H4 (cell line): ENCODE data around the gene C5. TPM values are rescaled to one million over a fixed set of nuclear protein-coding genes. Genes with fewer than 3 reads are reported as not detected.
A peak's percentile ranks its signal among the peaks of the same experiment; 100 is the strongest.
"Not testable (repeated sequence)": the region's sequence is repeated elsewhere in the genome, so short reads cannot be mapped to it uniquely, and the experiment has no call there.

Experiments
- DNase-seq: peaks from one replicate; pipeline ENCODE4 v3.0.0-alpha.2; 2015; ENCODE audit warnings: low spot score
- total RNA-seq: library from RNA; depleted of rRNA; stranded (reverse); fragments of >200 nt; shearing (Covaris generic); gene quantifications from 2 replicates; pipeline ENCODE4 v1.2.3, GENCODE V29; 2014; rRNA removed

C5 gene
- 3.6 and 4.5 TPM in 2 replicates for total RNA-seq

DNA sequence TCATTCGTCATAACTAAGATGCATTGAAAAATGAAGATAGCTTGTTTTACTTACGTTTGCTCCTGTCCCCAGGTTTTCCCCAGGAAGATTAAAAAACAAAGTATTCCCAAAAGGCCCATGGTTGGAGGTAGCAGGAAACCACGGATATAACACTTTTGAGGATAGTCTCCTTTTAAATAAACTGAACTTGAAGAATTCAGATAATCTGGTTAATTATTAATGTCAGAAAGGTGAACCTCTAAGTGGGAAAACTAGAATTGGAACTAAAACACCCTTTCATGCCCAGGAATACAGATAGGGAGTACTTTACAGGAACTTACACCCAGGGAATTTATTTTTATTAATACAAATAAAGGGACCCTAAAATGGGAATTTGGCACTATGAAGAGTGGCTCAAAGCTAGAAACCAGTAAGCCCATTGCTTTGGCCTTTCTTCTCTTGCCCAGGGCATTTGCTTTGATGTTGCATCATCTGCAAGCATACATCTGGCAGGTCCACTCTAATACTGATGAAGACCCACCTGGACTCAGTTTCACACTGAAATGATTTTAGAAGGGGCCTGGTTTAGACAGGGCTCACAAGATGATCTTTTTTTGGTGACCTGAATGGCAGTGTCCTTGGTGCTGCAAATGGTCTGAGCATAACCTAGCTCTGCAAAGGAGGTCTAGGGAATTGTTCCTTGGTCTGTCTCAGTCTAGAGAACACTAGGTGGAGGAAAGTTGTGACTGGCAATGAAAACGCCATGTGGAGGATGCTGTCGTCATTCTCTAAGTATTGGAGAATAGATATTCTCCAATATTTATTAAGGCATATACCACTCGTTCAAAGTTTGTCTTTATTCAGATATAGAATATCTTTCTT, at the start of gene C5:
C5 (minus strand) TSS at position 148 of the 861 bp plus-strand sequence; CDS start at position 119, 29 bp downstream.
- DNase-seq: no peak

DNA sequence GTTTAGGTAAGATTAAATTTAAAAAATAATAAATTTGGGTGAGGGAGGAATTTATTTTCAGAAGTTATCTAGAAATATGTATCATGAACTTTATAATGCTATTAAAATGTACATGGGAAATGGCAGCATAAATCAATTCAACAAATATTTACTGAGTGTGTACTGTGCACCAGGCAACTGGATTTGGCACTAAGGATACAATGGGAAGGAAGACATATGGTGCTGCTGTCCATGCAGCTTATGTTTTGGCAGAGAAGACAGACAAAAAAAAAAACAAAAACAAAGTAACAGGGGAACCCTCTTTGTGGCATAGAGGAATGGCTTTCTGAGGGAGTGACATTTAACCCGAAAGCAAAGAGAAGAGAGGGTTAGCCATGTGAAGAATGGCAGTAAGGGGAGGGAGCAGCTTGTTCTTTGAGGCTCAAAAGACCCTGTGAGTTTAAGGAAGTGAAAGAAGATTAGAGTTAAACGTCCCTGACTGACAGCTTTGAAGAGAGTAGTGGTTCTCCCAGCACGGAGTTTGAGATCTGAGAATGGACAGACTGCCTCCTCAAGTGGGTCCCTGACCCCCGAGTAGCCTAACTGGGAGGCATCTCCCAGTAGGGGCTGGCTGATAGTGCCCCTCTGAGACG, 48.6 kb upstream of the C5 start:
- no peak for DNase-seq

DNA sequence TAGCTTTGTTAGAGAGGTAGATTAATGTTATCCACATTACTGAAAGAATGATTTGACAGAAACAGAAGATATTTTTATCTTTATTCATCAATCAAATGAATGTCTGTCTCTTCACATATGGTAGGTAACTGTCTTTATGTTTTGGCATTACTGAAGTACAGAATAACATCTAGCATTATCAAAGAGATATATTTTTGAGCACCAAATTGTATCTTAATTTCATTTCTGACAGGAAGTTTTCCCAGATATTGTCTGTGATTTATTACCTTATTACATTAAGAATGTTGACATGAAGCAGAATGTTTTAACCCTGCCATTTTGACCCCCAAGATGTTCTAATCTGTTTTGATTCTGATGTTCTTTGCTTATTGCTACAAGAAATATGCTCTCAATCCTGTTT, 45.0 kb upstream of the C5 start:
- DNase-seq: no peak

DNA sequence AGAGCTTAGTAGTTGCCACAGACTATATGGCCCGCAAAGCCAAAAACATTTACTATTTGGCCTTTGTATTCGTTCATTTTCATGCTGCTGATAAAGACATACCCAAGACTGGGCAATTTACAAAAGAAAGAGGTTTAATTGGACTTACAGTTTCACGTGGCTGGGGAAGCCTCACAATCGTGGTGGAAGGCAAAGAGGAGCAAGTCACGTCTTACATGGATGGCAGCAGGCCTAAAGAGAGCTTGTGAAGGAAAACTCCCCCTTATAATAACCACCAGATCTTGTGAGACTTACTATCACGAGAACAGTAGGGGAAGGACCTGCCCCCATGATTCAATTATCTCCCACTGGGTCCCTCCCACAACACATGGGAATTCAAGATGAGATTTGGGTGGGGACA, 40.7 kb upstream of the C5 start:
- DNase-seq: not testable (repeated sequence)

DNA sequence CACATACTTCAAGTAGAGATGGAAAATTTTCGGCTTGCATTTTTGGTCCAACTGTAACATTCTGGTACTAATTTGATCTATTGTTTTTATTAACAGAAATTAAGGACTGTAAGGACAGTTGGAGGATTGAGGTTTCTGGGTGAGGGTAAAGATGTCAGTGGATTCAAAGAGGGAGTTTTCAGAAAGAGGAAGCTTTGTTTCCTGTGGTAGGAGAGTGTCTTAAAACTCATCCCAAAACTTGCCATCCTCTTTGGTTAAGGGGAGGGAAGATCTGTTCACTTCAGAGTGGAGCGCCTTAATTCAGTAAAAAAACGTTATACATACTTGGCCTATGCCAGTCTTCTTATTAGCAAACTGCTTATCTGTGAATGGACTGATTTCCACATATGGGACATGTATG, 38.5 kb upstream of the C5 start:
- no peak for DNase-seq

DNA sequence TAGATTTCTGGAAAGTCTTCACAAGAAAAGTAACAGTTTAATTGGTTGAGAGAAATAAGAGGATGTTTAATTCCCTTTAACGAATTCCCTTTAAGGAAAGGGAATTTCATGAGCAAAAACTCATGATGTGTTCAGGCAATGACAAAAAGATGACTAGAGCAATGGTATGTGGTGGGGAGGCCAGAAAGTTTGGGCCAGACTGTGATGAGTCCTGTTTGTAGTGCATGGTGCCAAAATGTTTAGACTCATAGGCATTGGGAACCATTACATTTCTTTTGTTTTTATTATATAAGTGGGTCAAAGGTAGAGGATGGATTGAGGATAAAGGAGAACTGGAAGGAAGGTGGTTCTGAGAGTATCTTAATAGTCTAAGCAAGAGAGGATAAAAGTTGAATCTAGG, 35.6 kb upstream of the C5 start:
- no peak for DNase-seq

DNA sequence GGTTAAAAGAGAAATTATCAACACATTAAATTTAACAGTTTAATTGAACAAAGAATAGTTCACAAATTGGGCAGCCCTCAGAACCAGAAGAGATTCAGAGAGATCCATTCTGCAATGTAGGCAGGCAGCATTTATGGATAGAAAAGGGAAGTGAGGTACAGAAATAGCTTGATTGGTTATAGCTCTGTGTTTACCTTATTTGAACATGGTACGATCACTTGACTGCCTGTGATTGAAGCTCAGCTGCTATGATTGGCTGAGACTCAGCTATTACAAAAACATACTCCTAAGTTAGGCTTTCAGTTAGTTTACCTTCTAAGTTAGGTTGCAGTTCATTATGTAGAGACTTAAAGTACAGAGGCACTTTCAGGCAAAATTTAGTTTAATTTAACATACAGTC, 32.0 kb upstream of the C5 start:
- DNase-seq: no peak

DNA sequence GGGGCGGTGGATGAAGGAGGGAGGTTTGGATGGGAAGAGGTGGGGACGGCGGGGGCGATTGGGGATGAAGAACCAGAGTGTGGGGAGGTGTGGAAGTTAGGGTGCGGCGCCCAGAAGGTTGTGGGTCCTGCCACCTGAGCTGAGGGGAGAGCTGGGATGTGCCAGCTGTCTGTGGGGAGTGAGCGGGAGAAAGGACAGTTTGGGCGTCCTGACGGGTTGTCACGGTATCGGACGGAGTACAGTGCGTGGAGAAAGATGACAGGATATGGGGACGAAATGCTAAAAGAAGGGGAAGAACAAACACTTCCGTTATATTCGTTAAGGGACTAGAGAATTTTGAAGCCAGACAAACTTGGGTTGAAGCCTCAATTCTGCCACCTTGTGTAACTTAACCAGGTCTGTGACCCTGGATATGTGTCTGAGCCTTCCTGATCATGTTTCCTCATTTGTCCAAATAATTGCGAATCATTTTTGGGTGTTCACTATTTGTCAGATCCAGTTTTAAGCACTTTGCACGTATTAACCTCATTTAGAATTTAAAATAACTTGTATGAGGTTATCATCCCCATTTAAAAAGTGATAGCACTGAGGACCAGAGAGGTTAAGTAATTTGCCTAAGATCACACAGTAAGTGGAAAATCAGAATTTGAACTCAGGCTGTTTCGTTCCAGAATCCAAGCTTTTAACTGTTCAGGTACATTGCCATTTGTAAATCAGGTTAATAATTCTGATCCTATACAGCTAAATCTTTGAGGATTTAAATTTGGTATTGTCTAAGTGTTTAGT, 25.4 kb upstream of the C5 start:
- DNase-seq: peak; percentile 34

DNA sequence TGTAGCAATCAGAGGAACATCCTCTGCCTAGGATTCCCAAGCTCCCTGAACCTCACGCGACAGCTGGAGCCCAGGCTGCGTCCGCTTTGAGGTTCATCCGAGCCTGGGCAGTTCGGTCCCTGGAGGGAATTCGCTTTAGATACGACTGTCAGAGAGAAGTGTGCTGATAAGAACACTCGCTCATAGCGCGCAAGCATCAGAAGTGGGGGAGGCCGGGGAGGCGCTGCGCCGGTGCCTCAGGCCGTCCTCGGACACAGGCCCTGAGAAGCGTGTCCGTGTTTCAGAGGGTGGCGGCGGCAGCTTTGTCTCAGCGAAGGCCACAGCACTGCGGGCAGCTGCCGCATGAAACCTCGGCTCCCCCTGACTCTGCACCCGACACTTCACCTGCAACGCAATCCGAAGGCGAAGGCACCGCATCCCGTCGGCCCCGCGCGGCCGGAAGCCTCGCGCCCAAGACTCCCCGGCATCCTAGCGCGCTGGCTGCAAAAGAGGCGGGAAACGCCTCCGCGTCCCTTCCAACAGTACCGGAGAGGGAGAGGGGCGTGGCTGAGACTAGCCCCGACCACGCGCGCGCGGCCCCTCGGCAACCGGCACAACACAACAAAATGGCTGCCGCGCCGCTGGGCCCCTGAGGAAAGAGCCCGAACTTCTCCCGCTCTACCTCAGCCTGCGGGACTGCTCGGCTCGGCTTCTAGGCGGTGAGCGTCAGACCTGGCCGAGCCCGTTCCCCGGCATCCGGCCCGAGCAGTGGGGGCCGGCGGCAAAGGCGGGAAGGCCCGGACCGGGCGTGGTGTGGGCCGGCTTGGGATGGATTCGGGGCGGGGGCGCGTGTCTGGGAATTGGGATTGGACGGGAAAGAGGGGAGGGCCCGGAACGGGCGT, 24.5 kb upstream of the C5 start, which contains the start of gene CNTRL:
CNTRL (plus strand) TSS at position 586 of the 881 bp plus-strand sequence. CDS start 13,372 bp downstream, outside the sequence.
- DNase-seq: peak; percentile 85

DNA sequence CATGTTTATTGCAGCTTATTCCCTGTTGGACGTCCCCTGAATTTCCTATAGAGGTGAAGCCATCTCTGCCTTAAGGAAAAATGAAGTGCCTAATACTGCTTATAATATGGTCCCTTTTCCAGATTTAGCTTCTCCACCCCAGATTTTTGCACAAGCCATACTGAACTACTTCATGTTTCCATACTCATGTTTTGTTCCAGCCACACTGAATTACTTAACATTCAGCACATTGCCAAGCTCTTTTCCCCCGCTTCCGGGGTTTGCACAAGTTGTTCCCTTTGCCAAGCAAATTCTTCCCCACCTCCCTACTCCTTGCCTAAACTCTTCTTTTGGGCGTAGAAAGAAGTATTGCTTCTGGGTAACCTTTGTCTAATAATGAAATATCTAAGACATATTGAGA, 23.0 kb upstream of the C5 start:
- DNase-seq: no peak

DNA sequence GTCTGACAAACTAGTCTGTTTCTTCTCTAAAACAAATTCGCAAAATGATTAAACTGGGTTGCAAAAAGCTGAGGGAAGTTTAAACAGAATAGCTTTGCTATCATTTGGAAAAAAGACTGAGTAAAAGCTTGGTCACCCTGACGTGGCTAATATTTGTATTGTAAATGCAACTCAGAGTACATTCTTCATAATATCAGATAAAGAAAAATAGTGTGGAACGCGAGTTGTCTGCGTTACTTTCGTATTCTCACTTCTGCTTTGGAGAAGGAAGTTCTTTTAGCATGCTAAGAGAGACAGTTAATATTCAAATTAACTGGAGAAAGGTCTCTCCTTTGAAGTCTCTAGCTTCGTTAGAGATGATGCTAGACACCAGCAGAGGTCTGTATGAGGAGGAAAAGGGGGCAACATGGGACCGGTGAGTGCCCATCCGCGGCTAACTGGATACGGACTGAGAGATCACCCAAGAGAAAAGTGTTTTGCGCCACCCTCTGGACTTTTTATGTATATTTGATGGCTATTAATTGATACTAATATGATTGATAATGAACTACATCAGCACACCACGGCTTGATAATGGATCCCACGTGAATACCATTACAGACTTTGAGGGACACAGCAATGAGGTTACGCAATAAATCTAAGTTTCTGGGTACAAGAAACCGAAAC, 21.8 kb upstream of the C5 start:
- no peak for DNase-seq

DNA sequence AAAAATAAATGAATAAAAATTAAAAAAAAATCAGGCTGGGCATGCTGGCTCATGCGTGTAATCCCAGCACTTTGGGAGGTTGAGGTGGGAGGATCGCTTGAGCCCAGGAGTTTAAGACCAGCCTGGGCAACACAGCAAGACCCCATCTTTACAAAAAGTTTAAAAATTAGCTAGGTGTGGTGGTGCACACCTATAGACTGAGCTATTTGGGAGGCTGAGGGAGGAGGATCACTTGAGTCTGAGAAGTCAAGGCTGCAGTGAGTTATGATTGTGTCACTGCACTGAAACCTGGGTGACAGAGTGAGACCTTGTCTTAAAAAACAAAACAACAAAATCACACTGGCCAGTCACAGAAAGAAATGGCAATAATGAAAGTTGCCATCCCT, 21.3 kb upstream of the C5 start:
- no peak for DNase-seq

DNA sequence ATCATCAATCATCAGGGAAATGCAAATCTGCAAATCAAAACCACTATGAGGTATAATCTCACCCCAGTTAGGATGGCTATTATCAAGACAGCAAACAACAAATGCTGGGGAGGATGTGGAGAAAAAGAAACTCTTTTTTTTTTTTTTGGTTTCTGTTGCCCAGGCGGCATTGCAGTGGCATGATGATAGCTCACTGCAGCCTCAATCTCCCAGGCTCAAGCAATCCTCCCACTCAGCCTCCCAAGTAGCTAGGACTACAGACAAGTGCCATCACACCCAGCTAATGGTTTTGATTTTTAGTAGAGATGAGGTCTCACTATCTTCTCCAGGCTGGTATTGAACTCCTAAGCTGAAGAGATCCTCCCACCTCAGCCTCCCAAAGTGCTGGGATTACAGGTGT, 19.3 kb upstream of the C5 start:
- no peak for DNase-seq

DNA sequence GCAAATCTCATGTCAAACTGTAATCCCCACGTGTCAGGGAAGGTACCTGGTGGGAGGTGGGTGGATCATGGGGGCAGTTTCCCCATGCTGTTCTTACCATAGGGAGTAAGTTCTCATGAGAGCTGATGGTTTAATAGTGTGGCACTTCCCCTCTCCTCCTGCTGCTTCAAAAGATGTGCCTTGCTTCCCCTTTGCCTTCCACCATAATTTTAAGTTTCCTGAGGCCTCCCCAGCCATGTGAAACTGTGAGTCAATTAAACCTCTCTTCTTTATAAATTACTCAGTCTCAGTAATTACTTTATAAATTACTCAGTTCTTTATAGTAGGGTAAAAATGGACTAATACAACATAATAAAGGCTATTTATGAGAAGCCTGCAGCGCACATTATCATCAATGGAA, 17.6 kb upstream of the C5 start:
- no peak for DNase-seq

DNA sequence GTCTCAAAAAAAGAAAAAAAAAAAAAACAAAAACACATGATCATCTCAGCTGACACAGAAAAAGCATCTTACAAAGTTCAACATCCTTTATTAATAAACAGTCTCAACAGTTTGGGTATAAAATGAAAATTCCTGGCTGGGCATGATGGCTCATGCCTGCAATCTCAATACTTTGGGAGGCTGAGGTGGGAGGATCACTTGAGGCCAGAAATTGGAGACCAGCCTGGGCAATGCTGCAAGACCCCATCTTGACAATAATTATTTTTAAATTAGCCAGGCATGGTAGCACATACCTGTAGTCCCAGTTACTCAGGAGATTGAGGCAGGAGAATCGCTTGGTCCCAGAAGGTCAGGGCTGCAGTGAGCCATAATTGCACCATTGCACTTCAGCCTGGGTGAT, 16.8 kb upstream of the C5 start:
- DNase-seq: no peak

DNA sequence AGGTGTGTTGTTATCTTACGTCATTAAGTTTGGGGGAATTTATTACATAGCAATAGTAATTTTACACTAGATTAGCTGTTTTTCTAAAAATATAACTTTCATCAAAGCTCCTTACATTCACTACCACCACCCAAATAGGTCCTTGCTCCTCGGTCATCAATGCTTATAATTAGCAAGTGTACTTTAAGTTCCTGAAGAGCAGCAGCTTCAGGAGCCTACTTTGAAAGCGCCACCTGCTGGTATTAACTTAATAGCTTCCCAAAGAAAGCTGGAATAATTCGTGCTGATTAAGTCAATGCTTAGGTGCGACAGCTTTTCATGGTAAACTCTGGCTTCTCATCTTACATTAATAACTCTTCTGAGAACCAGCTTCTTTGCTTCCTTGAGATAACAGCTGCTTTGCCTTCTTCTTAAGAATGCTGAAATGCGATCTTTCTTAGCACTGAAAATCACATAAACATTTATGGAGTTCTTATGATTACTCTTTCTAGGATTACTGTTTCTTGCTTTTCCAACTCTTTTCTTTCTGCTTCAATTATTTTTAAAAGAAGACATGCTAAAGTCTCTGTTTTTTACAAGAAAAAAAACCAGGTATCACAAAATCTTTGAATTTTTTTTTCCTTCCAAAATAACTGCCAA, 10.0 kb upstream of the C5 start:
- DNase-seq: peak; percentile 27

DNA sequence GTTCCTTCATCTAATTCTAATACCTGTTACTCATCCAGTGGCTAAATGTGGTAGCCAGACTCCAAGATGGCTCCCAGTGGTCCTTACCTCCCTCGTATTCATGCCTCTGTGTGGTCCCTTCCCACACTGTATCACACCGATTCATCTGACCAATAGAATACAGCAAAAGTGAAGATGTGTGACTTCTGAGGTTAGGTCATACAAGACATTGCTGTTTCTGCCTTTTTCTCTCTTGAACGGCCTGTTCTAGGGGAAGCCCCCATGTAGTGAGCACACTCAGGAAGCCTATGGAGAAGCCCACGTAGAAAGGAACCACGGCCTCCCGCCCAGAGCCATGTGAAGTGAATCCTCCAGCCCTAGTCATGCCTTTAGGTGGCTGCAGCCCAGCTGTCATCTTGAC, 9.4 kb upstream of the C5 start:
- DNase-seq: no peak

DNA sequence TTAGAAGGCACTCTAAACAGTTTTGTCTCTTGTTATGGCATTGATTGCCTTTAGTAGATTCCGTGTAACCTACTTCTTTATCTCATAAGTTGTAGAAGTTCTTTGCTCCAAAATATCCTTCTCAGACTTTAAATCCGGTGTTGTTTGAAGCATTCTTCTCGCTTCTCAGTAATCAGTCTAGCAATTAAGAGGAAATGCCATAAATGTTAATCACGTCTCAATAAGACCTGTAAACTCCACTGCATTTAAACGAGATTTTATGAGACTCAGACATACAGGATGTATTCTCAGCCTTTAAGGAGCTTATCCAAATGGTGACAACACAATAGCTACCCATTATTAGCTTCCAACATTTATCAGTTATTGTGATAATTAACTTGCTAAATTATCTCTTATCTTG, 7.7 kb upstream of the C5 start:
- no peak for DNase-seq

DNA sequence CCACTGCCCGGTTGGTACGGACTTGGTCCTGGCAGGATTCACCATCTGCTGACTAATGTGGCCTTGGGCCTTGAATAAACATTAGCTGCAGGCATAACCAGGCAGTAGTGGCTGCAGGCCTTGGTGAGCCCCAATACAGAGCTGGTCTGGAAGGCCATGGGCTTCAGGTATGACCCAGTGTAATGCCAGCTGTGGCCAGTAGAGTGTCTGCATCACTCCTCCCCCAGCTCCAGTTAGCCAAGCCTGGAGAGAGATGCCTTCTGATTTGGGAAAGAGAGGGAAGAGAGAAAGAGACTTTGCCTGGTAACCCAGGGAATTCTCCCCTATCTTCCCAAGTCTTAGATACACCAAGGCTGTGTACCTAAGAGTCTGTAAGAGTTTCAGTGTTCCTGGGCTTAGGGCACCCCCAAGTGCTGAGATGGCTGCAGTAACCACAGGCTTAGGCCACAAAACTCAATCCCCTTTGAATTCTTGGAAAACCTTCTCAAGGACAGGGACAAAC, 5.6 kb upstream of the C5 start:
- DNase-seq: no peak

DNA sequence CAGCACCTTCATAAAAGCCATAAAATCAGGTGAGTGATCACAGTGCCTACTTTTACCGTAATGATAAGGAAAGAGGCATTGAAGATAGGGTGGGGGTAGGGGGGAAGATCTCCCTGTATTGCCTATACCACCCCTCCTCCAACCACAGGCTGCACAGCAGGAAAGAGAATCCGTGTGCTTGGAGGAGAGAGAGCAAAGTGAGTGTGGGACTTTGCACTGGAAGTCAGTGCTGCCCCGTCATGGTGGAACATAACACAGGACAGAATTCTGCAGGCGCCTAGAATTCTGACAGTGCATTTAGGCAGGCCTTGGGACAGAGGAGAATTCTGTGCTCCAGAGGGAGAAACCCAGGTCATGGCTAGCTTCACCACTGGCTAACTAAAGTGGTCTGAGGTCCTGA, 3.5 kb upstream of the C5 start:
- no peak for DNase-seq
